Fibroblast of lung (primary cell): ENCODE measurements around the gene F2RL3.
"Not testable (repeated sequence)": the region's sequence is repeated elsewhere in the genome, so short reads cannot be mapped to it uniquely, and the experiment has no call there.

ENCODE experiments used
- EZH2 ChIP-seq: IDR thresholded peaks from 2 replicates; pipeline ENCODE4 v1.5.1; 2012; ENCODE audit warnings: low read length, control low read depth, mild to moderate bottlenecking; ENCODE audit errors: missing control alignments
- TF ChIP-seq, protein P1 (sequence below), 2 donors: IDR thresholded peaks in 1 of 2; conservative IDR thresholded peaks in 1 of 2; 1 replicate in 1 of 2; 2 replicates in 1 of 2; pipeline ENCODE4 v1.5.1; 2011 to 2012; ENCODE audit warnings: low read length in 2 of 2, control low read depth in 1 of 2, inconsistent platforms in 1 of 2, low read depth in 1 of 2, mild to moderate bottlenecking in 1 of 2

DNA sequence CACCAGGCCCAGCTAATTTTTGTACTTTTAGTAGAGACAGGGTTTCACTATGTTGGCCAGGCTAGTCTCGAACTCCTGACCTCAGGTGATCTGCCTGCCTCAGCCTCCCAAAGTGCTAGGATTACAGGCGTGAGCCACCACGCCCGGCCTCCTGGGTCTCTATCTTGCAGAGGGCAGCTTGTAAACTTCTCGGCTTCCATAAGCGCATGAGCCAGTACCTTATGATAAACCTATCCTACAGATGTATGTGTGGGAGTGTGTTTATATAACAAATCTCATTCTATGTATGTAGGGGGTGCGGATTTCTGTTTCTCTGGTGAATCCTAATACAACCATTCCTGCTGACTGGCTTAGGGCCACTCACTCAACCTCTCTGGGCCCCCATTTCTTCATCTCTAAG is 51.3 kb downstream of the F2RL3 start:
- not testable (repeated sequence) for TF ChIP-seq EZH2
- TF ChIP-seq, protein P1, sequence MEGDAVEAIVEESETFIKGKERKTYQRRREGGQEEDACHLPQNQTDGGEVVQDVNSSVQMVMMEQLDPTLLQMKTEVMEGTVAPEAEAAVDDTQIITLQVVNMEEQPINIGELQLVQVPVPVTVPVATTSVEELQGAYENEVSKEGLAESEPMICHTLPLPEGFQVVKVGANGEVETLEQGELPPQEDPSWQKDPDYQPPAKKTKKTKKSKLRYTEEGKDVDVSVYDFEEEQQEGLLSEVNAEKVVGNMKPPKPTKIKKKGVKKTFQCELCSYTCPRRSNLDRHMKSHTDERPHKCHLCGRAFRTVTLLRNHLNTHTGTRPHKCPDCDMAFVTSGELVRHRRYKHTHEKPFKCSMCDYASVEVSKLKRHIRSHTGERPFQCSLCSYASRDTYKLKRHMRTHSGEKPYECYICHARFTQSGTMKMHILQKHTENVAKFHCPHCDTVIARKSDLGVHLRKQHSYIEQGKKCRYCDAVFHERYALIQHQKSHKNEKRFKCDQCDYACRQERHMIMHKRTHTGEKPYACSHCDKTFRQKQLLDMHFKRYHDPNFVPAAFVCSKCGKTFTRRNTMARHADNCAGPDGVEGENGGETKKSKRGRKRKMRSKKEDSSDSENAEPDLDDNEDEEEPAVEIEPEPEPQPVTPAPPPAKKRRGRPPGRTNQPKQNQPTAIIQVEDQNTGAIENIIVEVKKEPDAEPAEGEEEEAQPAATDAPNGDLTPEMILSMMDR (conservative IDR thresholded peaks at IDR 0.05 in 1 of 2, IDR thresholded peaks at IDR 0.05 in 1 of 2; ENCODE audit: low read depth in 1 of 2, low read length in 2 of 2), result not testable (repeated sequence)
